HK-2 (cell line): ENCODE data around the gene ATG2A.

ENCODE experiments used
- DNase-seq: peaks from one replicate; pipeline ENCODE4 v3.0.0-alpha.2; 2018; ENCODE audit not compliant: unreplicated experiment

Gene ATG2A

GRCh38 chr11:64885367-64886286 is 31.4 kb downstream of the ATG2A start:
- DNase-seq = no peak

DNA sequence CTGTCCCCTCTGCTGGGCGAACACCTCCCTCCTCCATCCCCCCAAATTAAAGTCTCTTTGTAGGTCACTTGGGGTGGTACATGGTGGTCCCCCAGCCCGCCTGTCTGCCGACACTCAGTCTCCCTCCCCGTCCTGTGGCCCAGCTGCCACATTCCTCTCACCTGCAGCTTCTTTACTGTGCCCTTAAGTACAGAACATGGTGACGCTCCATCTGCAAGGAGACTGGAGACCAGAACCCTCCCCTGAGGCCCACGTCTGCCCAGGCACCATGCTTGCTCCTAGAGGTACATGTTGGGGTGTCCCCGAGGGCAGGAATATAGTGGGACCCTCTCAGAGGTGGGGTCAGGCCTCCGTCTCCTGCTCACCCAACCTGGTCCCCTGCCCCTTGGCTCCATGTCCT is 33.0 kb downstream of the ATG2A start:
- DNase-seq = no peak

DNA sequence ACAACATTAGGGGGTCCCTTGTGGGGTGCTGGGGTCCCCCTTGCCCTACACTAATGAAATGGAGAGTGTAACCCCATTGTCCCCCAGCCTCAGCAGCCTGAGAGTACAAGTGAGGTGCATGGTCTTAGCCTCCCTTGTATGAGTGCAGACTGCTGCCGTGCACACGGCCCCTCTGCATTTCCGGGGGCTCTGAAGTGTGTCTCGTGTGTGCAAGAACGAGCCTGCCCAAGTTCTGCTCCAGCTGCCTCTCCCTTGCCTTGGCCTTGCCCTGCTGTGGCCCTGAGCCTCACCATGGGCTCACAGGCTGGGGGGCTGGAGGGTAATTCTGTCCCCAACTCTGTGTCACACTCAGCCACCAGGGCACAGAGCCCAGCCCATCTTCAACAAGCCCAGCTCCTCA is 33.4 kb downstream of the ATG2A start:
- DNase-seq = no peak

- no peak for DNase-seq
Observed at GRCh38 chr11:64882243-64882642, 34.8 kb downstream of the ATG2A start.

DNA sequence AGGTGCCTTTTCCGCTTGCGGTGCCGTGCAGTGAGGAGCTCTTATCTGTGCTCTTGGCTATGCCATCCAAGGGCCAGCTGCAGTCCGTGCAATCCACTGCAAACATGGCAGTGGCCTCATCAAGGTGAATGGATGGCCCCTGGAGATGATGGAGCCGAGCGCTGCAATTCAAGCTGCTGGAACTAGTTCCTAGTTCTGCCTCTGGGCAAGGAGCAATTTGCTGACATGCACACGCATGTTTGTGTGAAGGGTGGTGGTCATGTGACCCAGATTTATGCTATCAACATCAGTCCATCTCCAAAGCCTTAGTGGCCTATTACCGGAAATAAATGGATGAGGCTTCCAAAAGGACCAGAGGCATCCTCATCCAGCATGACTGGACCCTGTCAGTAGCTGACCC is 35.5 kb downstream of the ATG2A start:
- no peak for DNase-seq

DNA sequence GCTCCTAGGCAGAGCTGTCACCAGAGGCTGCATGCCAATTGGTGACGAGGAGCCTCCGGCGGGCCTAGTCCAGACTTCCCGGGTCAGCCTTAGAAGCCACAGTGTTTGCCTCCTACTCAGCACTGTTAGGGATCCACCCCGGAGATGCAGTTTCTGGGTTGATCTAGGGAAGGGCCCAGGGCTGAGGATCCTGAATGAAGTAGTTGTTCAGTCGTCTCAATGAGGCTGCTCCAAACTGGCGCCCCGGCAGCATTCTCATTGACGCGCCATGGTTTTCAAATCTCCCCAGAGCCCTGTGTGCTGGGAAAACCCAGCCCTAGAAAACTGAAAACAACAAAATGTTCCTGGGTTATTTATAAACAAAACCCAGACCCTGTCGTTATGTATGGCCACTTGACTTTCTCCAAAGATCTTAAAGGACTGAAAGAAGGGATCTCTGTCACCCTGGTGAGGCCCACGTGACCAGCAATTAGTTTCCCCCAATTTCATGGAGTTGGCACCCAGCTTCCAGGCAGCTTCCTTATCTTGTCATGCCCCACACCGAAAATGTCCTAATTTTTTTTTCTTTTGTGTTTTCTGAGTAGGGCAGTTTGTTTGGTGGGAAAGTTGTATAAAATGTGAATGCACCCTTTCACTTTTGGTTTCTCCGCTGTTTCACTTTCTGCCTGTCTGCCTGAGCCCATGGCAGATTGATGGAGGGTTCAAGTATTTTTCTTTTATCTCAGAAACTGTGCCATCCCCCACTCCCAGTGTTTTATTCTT is 36.6 kb downstream of the ATG2A start:
- DNase-seq = no peak

GRCh38 chr11:64879244-64879900 is 37.6 kb downstream of the ATG2A start:
- no peak for DNase-seq

GRCh38 chr11:64878494-64879243 is 38.3 kb downstream of the ATG2A start, which contains the start of gene EHD1:
TSS of gene EHD1 (minus strand) at chr11:64878621. CDS start at chr11:64878464, 157 bp downstream.
- DNase-seq = peak; percentile 96

- DNase-seq = no peak
Observed at GRCh38 chr11:64878223-64878493, 38.9 kb downstream of the ATG2A start.

GRCh38 chr11:64877390-64878222 is 39.4 kb downstream of the ATG2A start:
- DNase-seq = peak; percentile 14

- DNase-seq = peak; percentile 31
Observed at GRCh38 chr11:64876835-64877341, 40.1 kb downstream of the ATG2A start.

GRCh38 chr11:64876229-64876750 is 40.7 kb downstream of the ATG2A start:
- DNase-seq = no peak

DNA sequence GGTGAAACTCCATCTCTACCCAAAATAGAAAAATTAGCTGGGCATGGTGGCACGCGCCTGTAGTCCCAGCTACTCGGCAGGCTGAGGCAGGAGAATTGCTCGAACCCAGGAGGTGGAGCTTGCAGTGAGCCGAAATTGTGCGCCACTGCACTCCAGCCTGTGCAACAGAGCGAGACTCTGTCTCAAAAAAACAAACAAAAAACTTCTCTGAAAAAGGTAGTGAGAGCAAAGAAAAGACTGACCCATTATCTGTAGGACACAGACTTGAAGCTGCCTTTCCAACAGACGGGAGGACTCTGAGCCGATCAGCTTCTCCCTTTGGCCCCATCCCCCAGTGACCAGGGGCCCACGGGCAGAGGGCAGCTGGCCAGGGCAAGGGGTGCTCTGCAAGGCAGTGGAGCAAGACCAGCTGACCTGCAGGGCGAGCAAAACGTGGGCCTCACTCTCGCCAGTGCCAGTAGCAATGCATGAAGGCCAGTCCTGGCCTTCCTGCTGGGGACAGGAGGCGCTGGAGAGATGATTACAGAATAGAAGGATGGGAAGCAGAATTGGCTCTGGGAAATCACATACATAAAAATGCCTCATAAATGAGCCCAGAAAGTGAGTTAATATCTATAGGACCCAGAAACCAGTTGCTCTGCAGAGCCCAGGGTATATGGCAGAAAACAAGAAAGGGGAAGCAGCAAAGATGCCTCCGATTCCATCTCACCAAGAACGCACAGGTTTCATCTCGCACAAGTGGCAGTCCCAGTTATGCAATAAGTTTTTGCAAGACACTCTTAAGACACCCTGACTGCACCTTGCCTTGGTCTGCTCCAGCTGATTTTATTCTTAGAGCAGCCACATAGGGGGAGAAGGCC is 41.4 kb downstream of the ATG2A start:
- DNase-seq = no peak

GRCh38 chr11:64874308-64875240 is 42.4 kb downstream of the ATG2A start:
- no peak for DNase-seq

GRCh38 chr11:64872790-64873488 is 44.1 kb downstream of the ATG2A start:
- DNase-seq = no peak

DNA sequence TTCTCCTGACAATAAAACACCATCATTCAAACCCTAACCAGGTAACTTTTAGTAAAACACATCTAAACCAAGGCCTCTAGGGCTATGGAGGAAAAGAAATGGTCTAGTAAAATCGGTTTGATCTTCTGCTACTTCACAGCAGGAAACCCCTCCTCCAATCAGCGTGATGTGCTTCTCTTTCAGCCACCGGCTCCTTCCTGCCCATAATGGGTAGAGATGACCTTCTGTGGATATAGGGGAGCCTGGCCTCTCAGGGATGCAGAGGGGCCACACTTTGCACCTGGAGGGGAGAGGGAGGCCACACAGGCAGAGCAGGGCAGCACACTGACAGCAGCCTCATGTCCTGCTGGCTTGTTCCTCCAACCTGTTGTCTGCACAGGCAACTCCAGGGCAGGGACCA is 45.5 kb downstream of the ATG2A start:
- no peak for DNase-seq

DNA sequence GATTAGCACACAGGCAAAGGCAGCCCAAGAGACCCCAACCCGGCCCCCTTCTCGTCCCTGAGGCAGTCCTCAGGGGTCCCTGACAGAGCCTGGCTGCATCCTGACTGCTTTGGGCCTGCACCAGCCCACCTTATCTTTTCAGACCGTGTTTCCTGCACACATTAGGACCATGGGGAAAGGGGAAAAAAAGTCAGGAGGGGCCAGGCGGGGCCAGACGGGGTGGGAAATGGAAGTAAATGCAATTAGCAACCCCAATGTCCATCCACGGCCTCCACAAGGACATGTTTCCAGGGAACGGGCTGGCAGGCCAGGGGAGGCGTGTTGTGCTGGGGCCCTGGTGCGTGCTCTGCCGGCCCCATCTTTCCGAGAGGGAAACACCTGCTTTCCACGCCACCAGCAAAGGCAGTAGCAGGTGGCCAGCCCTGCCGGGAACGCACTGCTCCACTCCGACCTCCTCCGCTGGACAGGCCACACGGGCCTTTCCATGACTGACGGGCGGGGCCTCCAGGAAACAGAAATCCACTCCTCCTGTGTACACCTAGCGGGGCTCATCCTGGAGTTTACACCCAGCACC is 46.0 kb downstream of the ATG2A start:
- no peak for DNase-seq
